ENCODE results near the gene PERM1. TPM values are rescaled to one million over a fixed set of nuclear protein-coding genes. Genes with fewer than 3 reads are reported as not detected.
"Not testable (repeated sequence)": the region's sequence is repeated elsewhere in the genome, so short reads cannot be mapped to it uniquely, and the experiment has no call there.

The PERM1 gene
- total RNA-seq, 1 experiment from 2014 or later, result 0.39 TPM

- not testable (repeated sequence) for H4K20me1 ChIP-seq (ENCODE audit: insufficient read depth); H3K9me3 ChIP-seq (ENCODE audit: control insufficient read depth in 1 of 2, insufficient read depth in 1 of 2, low read depth in 1 of 2, low read length in 2 of 2); H3K9ac ChIP-seq (ENCODE audit: low read length); H3K27me3 ChIP-seq (ENCODE audit: insufficient read depth, low read length); H3K27ac ChIP-seq (ENCODE audit: low read depth, low read length); H2AFZ ChIP-seq (ENCODE audit: low read depth, low read length, poor library complexity, severe bottlenecking); H3K36me3 ChIP-seq (ENCODE audit: control insufficient read depth in 1 of 2, insufficient read depth in 2 of 2, low read length in 2 of 2); BruUV-seq (replicated peaks); DNase-seq (ENCODE audit: low read depth, low spot score); H3K79me2 ChIP-seq (ENCODE audit: insufficient read depth, low read length); H3K9me2 ChIP-seq (ENCODE audit: insufficient read depth); H3K4me2 ChIP-seq (ENCODE audit: low read length); ATAC-seq; H3K4me3 ChIP-seq (replicated peaks in 1 of 2; ENCODE audit: low read depth in 1 of 2, low read length in 2 of 2)
- intact Hi-C loops (cut with micrococcal nuclease), result loop anchor here (5.0 kb wide), 1 partner anchor 141 kb away; the partner anchor contains the start of gene C1orf159
- peaks cover 10 to 22% of the 10 kb centered on the region in 2 experiments for H3K4me1 ChIP-seq (ENCODE audit: control insufficient read depth in 1 of 2, insufficient read depth in 2 of 2, low read length in 2 of 2)
- CTCF ChIA-PET, result interaction anchor here (1.0 to 1.2 kb wide), 2 partner anchors 10 to 107 kb away, joined by 5 read pairs; partner anchors contain the start of gene PLEKHN1
- RAD21 ChIA-PET (ENCODE audit: low non-redundant PET in 1 of 2, low total read pairs in 2 of 2, uncharacterized antibody in 2 of 2, unreplicated experiment in 2 of 2), result interaction anchor here in 1 of 2 experiments (0.6 kb wide), 1 partner anchor 107 kb away, joined by 5 read pairs; no protein-coding TSS in a partner anchor
- POLR2A ChIA-PET, result interaction anchor here (1.1 to 1.5 kb wide), 2 partner anchors 9 to 23 kb away, joined by 3 to 11 read pairs; partner anchors contain the start of gene HES4
These were observed 5.1 kb downstream of the PERM1 start for GRCh38 chr1:976791-977190.

- intact Hi-C loops (cut with micrococcal nuclease), result loop anchor here (5.0 kb wide), 1 partner anchor 141 kb away; the partner anchor contains the start of gene C1orf159
- no peaks in the 10 kb centered on the region for H3K9me2 ChIP-seq (ENCODE audit: insufficient read depth)
- ChIA-PET POLR2A (interaction anchor here (1.1 to 1.5 kb wide), 2 partner anchors 9 to 24 kb away, joined by 3 to 11 read pairs; partner anchors contain the start of gene HES4), CTCF (interaction anchor here (0.7 to 1.2 kb wide), 4 partner anchors 9 to 316 kb away, joined by 3 to 5 read pairs (median 5); partner anchors contain the start of gene PLEKHN1), RAD21 (ENCODE audit: low non-redundant PET in 1 of 2, low total read pairs in 2 of 2, uncharacterized antibody in 2 of 2, unreplicated experiment in 2 of 2) (interaction anchor here (0.6 kb wide), 2 partner anchors 9 to 107 kb away, joined by 3 to 5 read pairs; no protein-coding TSS in a partner anchor)
- no peaks in the 10 kb centered on the region for H4K20me1 ChIP-seq (ENCODE audit: insufficient read depth)
- ATAC-seq (peak; percentile 85), DNase-seq (ENCODE audit: low read depth, low spot score) (peak; percentile 41)
- no peaks in the 10 kb centered on the region for H3K9me3 ChIP-seq (ENCODE audit: control insufficient read depth in 1 of 2, insufficient read depth in 1 of 2, low read depth in 1 of 2, low read length in 2 of 2)
- TF ChIP-seq EZH2phosphoT487 (IDR thresholded peaks at IDR 0.05; ENCODE audit: borderline replicate concordance) (no peak), EGR1 (IDR thresholded peaks at IDR 0.05; ENCODE audit: low read depth) (no peak), TCF7L2 (IDR thresholded peaks at IDR 0.05; ENCODE audit: borderline replicate concordance, extremely low read depth, insufficient read depth, insufficient read length) (peak; percentile 22), POLR2AphosphoS5 (IDR thresholded peaks at IDR 0.05; ENCODE audit: low read depth, low read length) (peak; percentile 66), SP1 (IDR thresholded peaks at IDR 0.05; ENCODE audit: low read depth) (no peak; the same call in 1 of the 2 replicates), RAD21 (IDR thresholded peaks at IDR 0.05; ENCODE audit: low read depth) (peak; percentile 71), ZFX (IDR thresholded peaks at IDR 0.05) (no peak), SRF (IDR thresholded peaks at IDR 0.05; ENCODE audit: low read depth) (no peak), FOSL1 (IDR thresholded peaks at IDR 0.05; ENCODE audit: low read depth) (no peak), POLR2A (IDR thresholded peaks at IDR 0.05; ENCODE audit: borderline replicate concordance, extremely low read depth, insufficient read depth, insufficient read length) (no peak), JUND (IDR thresholded peaks at IDR 0.05) (no peak), EZH2 (IDR thresholded peaks at IDR 0.05) (no peak), CTCF (IDR thresholded peaks at IDR 0.05 in 2 of 3, conservative IDR thresholded peaks at IDR 0.05 in 1 of 3; ENCODE audit: borderline replicate concordance in 1 of 3, insufficient read depth in 1 of 3, low read depth in 2 of 3, low read length in 2 of 3) (peak in 2 of 3 experiments; percentile 36 to 59; a peak in 4 of 6 replicates), CBX3 (IDR thresholded peaks at IDR 0.05; ENCODE audit: low read depth) (no peak)
- peak overlapping the region; percentile 63 for H3K9ac ChIP-seq (ENCODE audit: low read length)
- H3K4me2 ChIP-seq (ENCODE audit: low read length), result peak overlapping the region; percentile 97
- no peak overlapping the region for H2AFZ ChIP-seq (ENCODE audit: low read depth, low read length, poor library complexity, severe bottlenecking)
- peak overlapping the region; percentile 46 to 58 for H3K4me3 ChIP-seq (replicated peaks in 1 of 2; ENCODE audit: low read depth in 1 of 2, low read length in 2 of 2)
- H3K36me3 ChIP-seq (ENCODE audit: control insufficient read depth in 1 of 2, insufficient read depth in 2 of 2, low read length in 2 of 2), result no peaks in the 10 kb centered on the region
- BruUV-seq (replicated peaks), result no TSS peak
- H3K4me1 ChIP-seq (ENCODE audit: control insufficient read depth in 1 of 2, insufficient read depth in 2 of 2, low read length in 2 of 2), result peaks cover 10 to 22% of the 10 kb centered on the region in 2 experiments
- no peaks in the 10 kb centered on the region for H3K27me3 ChIP-seq (ENCODE audit: insufficient read depth, low read length)
- peak overlapping the region; percentile 93 for H3K27ac ChIP-seq (ENCODE audit: low read depth, low read length)
- no peaks in the 10 kb centered on the region for H3K79me2 ChIP-seq (ENCODE audit: insufficient read depth, low read length)
These were observed 5.8 kb downstream of the PERM1 start for GRCh38 chr1:975896-976683.

All from HCT116 (cell line).